Endothelial cell of umbilical vein (primary cell): ENCODE measurements around the gene ZNF598. TPM values are rescaled to one million over a fixed set of nuclear protein-coding genes. Genes with fewer than 3 reads are reported as not detected.

ENCODE experiments used
- BruUV-seq: library from RNA; stranded (reverse); fragments of 400-500 nt; replicated peaks from 2 replicates; lab custom pipeline; 2021; lab: Mats Ljungman, UMichigan
- CTCF ChIA-PET: fragments of 300-600, 350-600 bp; sonication (Branson Sonifier 250); formaldehyde crosslinking; loops from one replicate; lab custom pipeline; 2021; ENCODE audit warnings: antibody characterized with exemption, inconsistent platforms; lab: Charles Lee
- POLR2A ChIA-PET: fragments of 300-600, 350-600 bp; sonication (Branson Sonifier 250); formaldehyde crosslinking; loops from one replicate; lab custom pipeline; 2021; ENCODE audit warnings: antibody characterized with exemption, inconsistent platforms; lab: Charles Lee
- DNase-seq: peaks from one replicate; pipeline ENCODE4 v3.0.0-alpha.2; 2011; ENCODE audit warnings: low read depth, low spot score
- FAIRE-seq: peaks from 2 replicates; lab custom pipeline; 2011; peaks lifted over from hg19 to GRCh38; lab: Jason Lieb, UNC
- H2AFZ ChIP-seq: 2 replicates; pipeline ENCODE4 v1.6.0; 2012; ENCODE audit warnings: low read depth, low read length, control low read depth, inconsistent platforms
- H3K27ac ChIP-seq: 2 replicates; pipeline ENCODE4 v1.5.1; 2011; ENCODE audit warnings: low read depth, mild to moderate bottlenecking, control low read depth, low read length, moderate library complexity; ENCODE audit not compliant: insufficient read depth
- H3K27me3 ChIP-seq, 2 experiments: 2 replicates each; pipeline versions ENCODE4 v1.6.0 to v1.6.1; 2011; ENCODE audit warnings: low read length in 2 of 2, mixed read lengths in 1 of 2; ENCODE audit not compliant: control insufficient read depth in 2 of 2, insufficient read depth in 2 of 2
- H3K36me3 ChIP-seq, 2 experiments: 2 replicates in 1 of 2; 3 replicates in 1 of 2; pipeline ENCODE4 v1.5.1; 2011; ENCODE audit warnings: low read length in 2 of 2, mild to moderate bottlenecking in 1 of 2, moderate library complexity in 1 of 2; ENCODE audit not compliant: control insufficient read depth in 2 of 2, insufficient read depth in 2 of 2; ENCODE audit errors: extremely low read depth in 1 of 2
- H3K4me1 ChIP-seq: 3 replicates; pipeline ENCODE4 v1.5.1; 2011; ENCODE audit warnings: mild to moderate bottlenecking, low read length; ENCODE audit not compliant: control insufficient read depth, insufficient read depth; ENCODE audit errors: extremely low read depth
- H3K4me2 ChIP-seq: 2 replicates; pipeline ENCODE4 v1.6.1; 2011; ENCODE audit warnings: low read length, control low read depth, mixed read lengths; ENCODE audit not compliant: insufficient read depth
- H3K4me3 ChIP-seq, 3 experiments: fragments of 200-600 bp in 1 of 3; sonication (generic), shearing (Covaris generic) in 1 of 3; replicated peaks in 1 of 3; 2 replicates each; pipeline ENCODE4 v1.5.1; 2011 to 2016; ENCODE audit warnings: control low read depth in 3 of 3, low read length in 3 of 3, mild to moderate bottlenecking in 2 of 3, inconsistent platforms in 1 of 3, low read depth in 1 of 3, moderate library complexity in 1 of 3; ENCODE audit not compliant: insufficient read depth in 1 of 3
- H3K79me2 ChIP-seq: 2 replicates; pipeline ENCODE4 v1.6.0; 2012; ENCODE audit warnings: low read length, inconsistent platforms; ENCODE audit not compliant: control insufficient read depth, insufficient read depth
- H3K9ac ChIP-seq: replicated peaks from 2 replicates; pipeline ENCODE3; 2011; ENCODE audit warnings: low read length, control low read depth; ENCODE audit not compliant: insufficient read depth; ENCODE audit errors: extremely low read depth
- H3K9me1 ChIP-seq: replicated peaks from 3 replicates; pipeline ENCODE4 v1.6.0; 2011; ENCODE audit warnings: mild to moderate bottlenecking, low read length; ENCODE audit not compliant: control insufficient read depth, insufficient read depth; ENCODE audit errors: extremely low read depth
- H3K9me3 ChIP-seq: replicated peaks from 2 replicates; pipeline ENCODE4 v1.5.1; 2012; ENCODE audit warnings: low read length, inconsistent platforms; ENCODE audit not compliant: control insufficient read depth, insufficient read depth
- H4K20me1 ChIP-seq: replicated peaks from 2 replicates; pipeline ENCODE3; 2011; ENCODE audit warnings: mild to moderate bottlenecking, low read length; ENCODE audit not compliant: control insufficient read depth, insufficient read depth; ENCODE audit errors: extremely low read depth
- EZH2 ChIP-seq: IDR thresholded peaks from 2 replicates; pipeline ENCODE4 v1.6.1; 2012; ENCODE audit warnings: borderline replicate concordance, low read depth, mild to moderate bottlenecking, moderate library complexity, low read length, inconsistent platforms; ENCODE audit not compliant: severe bottlenecking
- FOS ChIP-seq: IDR thresholded peaks from 2 replicates; pipeline ENCODE4 v1.6.1; 2011; ENCODE audit warnings: mild to moderate bottlenecking, low read length, moderate library complexity, borderline replicate concordance; ENCODE audit not compliant: insufficient read depth
- GATA2 ChIP-seq: IDR thresholded peaks from 2 replicates; pipeline ENCODE4 v1.7.0; 2011; ENCODE audit warnings: low read depth, mild to moderate bottlenecking, moderate library complexity, mixed read lengths, low read length; ENCODE audit not compliant: insufficient read length, insufficient read depth
- JUN ChIP-seq: IDR thresholded peaks from 2 replicates; pipeline ENCODE4 v1.6.1; 2011; ENCODE audit warnings: borderline replicate concordance, low read depth; ENCODE audit not compliant: insufficient read length, insufficient read depth
- MYC ChIP-seq: IDR thresholded peaks from one replicate; pipeline ENCODE4 v1.6.1; 2011; ENCODE audit warnings: mild to moderate bottlenecking, low read depth, low read length
- POLR2A ChIP-seq: IDR thresholded peaks from 2 replicates; pipeline ENCODE4 v1.6.1; 2012; ENCODE audit warnings: low read depth, mild to moderate bottlenecking, control low read depth, low read length
- POLR2AphosphoS5 ChIP-seq: IDR thresholded peaks from 2 replicates; pipeline ENCODE4 v1.6.1; 2012; ENCODE audit warnings: low read depth, mild to moderate bottlenecking, control low read depth, low read length, moderate library complexity; ENCODE audit not compliant: insufficient read depth
- dilution Hi-C: fragments of 300-500 bp; cut with MboI; formaldehyde crosslinking; loops from one replicate; pipeline ENCODE4 v1.15.0; 2019; ENCODE audit warnings: low sequenced_read_pairs; ENCODE audit not compliant: extremely low pct_ligation_motif_present
- intact Hi-C: fragments of 100-400 bp; cut with micrococcal nuclease; formaldehyde crosslinking; loops from one replicate; pipeline ENCODE4 v1.10.0; 2022
- polyA plus RNA-seq, 4 experiments: library from polyadenylated mRNA; depleted of rRNA in 3 of 4; stranded (reverse) in 3 of 4; unstranded in 1 of 4; fragments of >200 nt; gene quantifications; 2 replicates each; pipeline versions ENCODE4 v1.2.1 to v1.2.3, GENCODE V29; 2011 to 2012; ENCODE audit warnings: missing spikeins in 1 of 4
- total RNA-seq: library from RNA; stranded (reverse); gene quantifications from 2 replicates; pipeline ENCODE4 v1.2.3, GENCODE V29; 2021
- TF ChIP-seq, protein P1 (sequence below), 2 donors: IDR thresholded peaks; 1 replicate in 1 of 2; 2 replicates in 1 of 2; pipeline ENCODE4 v1.5.1; 2011; ENCODE audit warnings: low read length in 2 of 2, mild to moderate bottlenecking in 2 of 2, moderate library complexity in 2 of 2, control low read depth in 1 of 2, inconsistent platforms in 1 of 2, low read depth in 1 of 2; ENCODE audit not compliant: insufficient read depth in 1 of 2; ENCODE audit errors: extremely low read depth in 1 of 2
- TF ChIP-seq, protein P2 (sequence below): IDR thresholded peaks from 2 replicates; pipeline ENCODE4 v1.6.1; 2011; ENCODE audit not compliant: insufficient read depth, insufficient read length

Gene ZNF598
- total and polyA plus RNA-seq, 2 donors (not counting 3 experiments of a cell fraction or from before 2014, with no cell fraction given): 43.3 to 67.0 TPM

DNA sequence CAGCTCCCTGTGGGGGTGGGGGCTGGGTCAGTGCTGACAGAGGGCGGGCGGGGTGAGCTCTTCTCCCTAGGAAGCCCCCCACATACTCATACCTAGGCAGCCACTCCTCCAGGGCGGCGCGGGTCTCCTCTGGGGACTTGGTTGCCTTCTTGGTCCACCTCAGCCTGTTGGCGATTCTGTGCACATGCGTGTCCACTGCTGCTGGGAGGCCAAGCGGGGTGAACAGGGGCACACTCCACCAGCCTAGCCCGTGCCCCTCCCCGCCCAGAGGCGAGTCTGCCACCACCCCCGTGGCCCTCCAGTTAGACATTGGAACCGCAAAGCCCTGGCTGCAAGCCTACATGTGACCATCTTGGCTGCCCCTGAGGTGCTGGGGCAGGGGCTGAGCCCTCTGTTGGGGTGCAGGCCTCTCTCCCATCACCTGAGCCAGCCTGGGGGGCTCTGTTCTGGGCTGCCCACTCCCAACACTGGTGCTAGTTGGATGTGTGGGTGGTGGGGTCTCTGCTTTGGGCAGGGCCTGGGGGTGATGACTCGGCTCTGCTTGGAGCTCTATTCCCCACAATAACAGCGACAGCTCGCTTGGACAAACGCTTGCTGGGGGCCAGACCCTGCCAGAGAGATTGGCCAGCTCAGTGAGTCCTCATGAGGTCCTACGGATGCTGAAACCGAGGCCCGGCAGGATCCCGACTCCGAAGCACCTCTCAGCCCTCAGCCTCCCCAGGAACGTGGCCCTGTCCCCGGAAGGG is 30.6 kb upstream of the ZNF598 start:
- Histone ChIP-seq H3K79me2 (no peaks in the 10 kb centered on the region), H3K4me2 (no peak overlapping the region), H3K27ac (no peak overlapping the region), H3K36me3 (peaks cover 0 to 10% of the 10 kb centered on the region in 2 experiments), H3K9ac (no peak overlapping the region), H3K9me1 (no peaks in the 10 kb centered on the region), H3K9me3 (no peaks in the 10 kb centered on the region), H2AFZ (no peak overlapping the region), H3K4me3 (no peak overlapping the region), H4K20me1 (no peaks in the 10 kb centered on the region), H3K27me3 (no peaks in the 10 kb centered on the region), H3K4me1 (peaks cover 29% of the 10 kb centered on the region)
- FAIRE-seq: no peak
- DNase-seq: no peak
- POLR2A ChIA-PET: interaction anchor here (1.0 kb wide), 1 partner anchor 115 kb away, joined by 3 read pairs; the partner anchor contains the start of gene TRAF7
- dilution Hi-C loops: loop anchor here (25.0 kb wide), 1 partner anchor 122 kb away; the partner anchor contains the start of gene TRAF7
- intact Hi-C loops: no loop called here
- TF ChIP-seq JUN: no peak
- TF ChIP-seq POLR2AphosphoS5: peak; percentile 11
- no TSS peak for BruUV-seq
- CTCF ChIA-PET: interaction anchor here (0.9 to 1.2 kb wide), 3 partner anchors 17 to 100 kb away, joined by 3 to 5 read pairs (median 3); no protein-coding TSS in a partner anchor

DNA sequence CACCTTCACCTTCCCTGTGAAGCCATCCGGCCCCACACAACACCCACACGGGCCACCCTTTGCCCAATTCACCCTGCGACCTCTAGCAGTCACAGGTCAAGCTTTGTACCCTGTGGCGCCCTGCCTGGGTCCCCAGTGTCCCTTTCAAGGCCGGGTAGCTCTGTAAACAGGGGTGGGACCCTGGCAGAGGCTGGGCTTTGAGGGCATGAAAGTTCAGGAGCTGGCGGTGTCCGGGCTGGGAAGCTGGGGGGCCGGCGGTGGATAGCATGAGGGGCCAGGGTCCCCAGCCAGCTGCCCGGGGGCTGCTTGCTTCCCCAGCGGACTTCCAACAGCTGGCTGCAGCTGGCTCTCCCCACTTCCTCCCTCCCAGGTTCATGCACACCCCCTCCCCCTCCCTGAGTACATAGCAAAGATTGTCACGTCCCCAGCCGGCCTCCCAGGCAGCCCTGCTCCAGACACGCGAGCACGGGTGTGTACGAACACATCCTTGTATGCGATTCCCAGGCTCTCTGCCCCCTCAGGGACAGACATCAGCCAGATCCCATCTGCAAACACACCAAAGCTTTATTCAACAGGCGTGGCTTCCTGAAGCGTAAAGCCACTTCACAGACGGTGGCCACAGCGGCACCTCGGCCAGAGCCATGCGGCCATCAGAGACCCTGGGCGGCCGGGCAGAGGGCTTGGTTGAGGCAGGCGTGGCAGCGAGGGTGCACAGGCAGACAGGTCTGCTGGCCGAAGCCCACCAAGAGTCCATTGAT is 29.8 kb upstream of the ZNF598 start:
- BruUV-seq: no TSS peak
- FAIRE-seq: no peak
- POLR2A ChIA-PET: interaction anchor here (0.6 kb wide), 1 partner anchor 110 kb away, joined by 3 read pairs; no protein-coding TSS in a partner anchor

More for the DNA sequence above, 29.8 kb upstream of the ZNF598 start:
- no peaks in the 10 kb centered on the region for H3K9me1 ChIP-seq
- H3K4me3 ChIP-seq: no peak overlapping the region
- intact Hi-C loops: no loop called here
- H2AFZ ChIP-seq: no peak overlapping the region
- H3K27me3 ChIP-seq: no peaks in the 10 kb centered on the region
- no peak for DNase-seq
- no peak overlapping the region for H3K4me2 ChIP-seq
- H3K27ac ChIP-seq: no peak overlapping the region
- H3K79me2 ChIP-seq: peaks cover 6% of the 10 kb centered on the region
- peaks cover 0 to 10% of the 10 kb centered on the region in 2 experiments for H3K36me3 ChIP-seq
- TF ChIP-seq EZH2: no peak
- no peak for TF ChIP-seq JUN
- TF ChIP-seq, protein P1, sequence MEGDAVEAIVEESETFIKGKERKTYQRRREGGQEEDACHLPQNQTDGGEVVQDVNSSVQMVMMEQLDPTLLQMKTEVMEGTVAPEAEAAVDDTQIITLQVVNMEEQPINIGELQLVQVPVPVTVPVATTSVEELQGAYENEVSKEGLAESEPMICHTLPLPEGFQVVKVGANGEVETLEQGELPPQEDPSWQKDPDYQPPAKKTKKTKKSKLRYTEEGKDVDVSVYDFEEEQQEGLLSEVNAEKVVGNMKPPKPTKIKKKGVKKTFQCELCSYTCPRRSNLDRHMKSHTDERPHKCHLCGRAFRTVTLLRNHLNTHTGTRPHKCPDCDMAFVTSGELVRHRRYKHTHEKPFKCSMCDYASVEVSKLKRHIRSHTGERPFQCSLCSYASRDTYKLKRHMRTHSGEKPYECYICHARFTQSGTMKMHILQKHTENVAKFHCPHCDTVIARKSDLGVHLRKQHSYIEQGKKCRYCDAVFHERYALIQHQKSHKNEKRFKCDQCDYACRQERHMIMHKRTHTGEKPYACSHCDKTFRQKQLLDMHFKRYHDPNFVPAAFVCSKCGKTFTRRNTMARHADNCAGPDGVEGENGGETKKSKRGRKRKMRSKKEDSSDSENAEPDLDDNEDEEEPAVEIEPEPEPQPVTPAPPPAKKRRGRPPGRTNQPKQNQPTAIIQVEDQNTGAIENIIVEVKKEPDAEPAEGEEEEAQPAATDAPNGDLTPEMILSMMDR (IDR thresholded peaks at IDR 0.05; ENCODE audit: extremely low read depth in 1 of 2, insufficient read depth in 1 of 2, low read depth in 1 of 2, low read length in 2 of 2): no peak
- TF ChIP-seq MYC: no peak
- no peak for TF ChIP-seq POLR2A
- TF ChIP-seq, protein P2, sequence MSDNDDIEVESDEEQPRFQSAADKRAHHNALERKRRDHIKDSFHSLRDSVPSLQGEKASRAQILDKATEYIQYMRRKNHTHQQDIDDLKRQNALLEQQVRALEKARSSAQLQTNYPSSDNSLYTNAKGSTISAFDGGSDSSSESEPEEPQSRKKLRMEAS: no peak
- TF ChIP-seq POLR2AphosphoS5: no peak
- no peak for TF ChIP-seq GATA2
- no peak for TF ChIP-seq FOS
- CTCF ChIA-PET: interaction anchor here (1.0 kb wide), 1 partner anchor 17 kb away, joined by 3 read pairs; no protein-coding TSS in a partner anchor
- dilution Hi-C loops: loop anchor here (25.0 kb wide), 1 partner anchor 123 kb away; the partner anchor contains the start of gene TRAF7
- no peaks in the 10 kb centered on the region for H4K20me1 ChIP-seq
- no peak overlapping the region for H3K9ac ChIP-seq
- no peaks in the 10 kb centered on the region for H3K9me3 ChIP-seq
- H3K4me1 ChIP-seq: peaks cover 30% of the 10 kb centered on the region
